ENCODE results near the gene GPA33.

The GPA33 gene

GRCh38 chr1:167094690-167095089 is 4.5 kb upstream of the GPA33 start:
- in situ Hi-C loops (cut with MboI; ENCODE audit: low sequenced_read_pairs, unreplicated experiment): no loop called here

GRCh38 chr1:167093846-167094516 is 3.8 kb upstream of the GPA33 start, which contains the start of gene STYXL2:
STYXL2 (plus strand) TSS chr1:167094075; CDS start chr1:167094850, 775 bp downstream.
- in situ Hi-C loops (cut with MboI; ENCODE audit: low sequenced_read_pairs, unreplicated experiment): no loop called here
- DNase-seq (ENCODE audit: low spot score): no peak
- TF ChIP-seq CTCF (IDR thresholded peaks at IDR 0.05; ENCODE audit: borderline replicate concordance, control extremely low read depth, extremely low read depth, insufficient read depth, missing control alignments): no peak

More at GRCh38 chr1:167094690-167095089, 4.5 kb upstream of the GPA33 start:
- no peak for DNase-seq (ENCODE audit: low spot score)
- TF ChIP-seq CTCF (IDR thresholded peaks at IDR 0.05; ENCODE audit: borderline replicate concordance, control extremely low read depth, extremely low read depth, insufficient read depth, missing control alignments): no peak

- in situ Hi-C loops (cut with MboI; ENCODE audit: low sequenced_read_pairs, unreplicated experiment): no loop called here
- no peak for DNase-seq (ENCODE audit: low spot score)
- no peak for TF ChIP-seq CTCF (IDR thresholded peaks at IDR 0.05; ENCODE audit: borderline replicate concordance, control extremely low read depth, extremely low read depth, insufficient read depth, missing control alignments)
Observed at GRCh38 chr1:167092653-167093052, 2.5 kb upstream of the GPA33 start.

GRCh38 chr1:167089939-167090313 is 251 bp downstream of the GPA33 start:
- DNase-seq (ENCODE audit: low spot score): no peak
- TF ChIP-seq CTCF (IDR thresholded peaks at IDR 0.05; ENCODE audit: borderline replicate concordance, control extremely low read depth, extremely low read depth, insufficient read depth, missing control alignments): no peak
- in situ Hi-C loops (cut with MboI; ENCODE audit: low sequenced_read_pairs, unreplicated experiment): no loop called here

- TF ChIP-seq CTCF (IDR thresholded peaks at IDR 0.05; ENCODE audit: borderline replicate concordance, control extremely low read depth, extremely low read depth, insufficient read depth, missing control alignments): no peak
- no peak for DNase-seq (ENCODE audit: low spot score)
- in situ Hi-C loops (cut with MboI; ENCODE audit: low sequenced_read_pairs, unreplicated experiment): no loop called here
Observed at GRCh38 chr1:167088746-167089417, 1.3 kb downstream of the GPA33 start.

- TF ChIP-seq CTCF (IDR thresholded peaks at IDR 0.05; ENCODE audit: borderline replicate concordance, control extremely low read depth, extremely low read depth, insufficient read depth, missing control alignments): no peak
- no peak for DNase-seq (ENCODE audit: low spot score)
- in situ Hi-C loops (cut with MboI; ENCODE audit: low sequenced_read_pairs, unreplicated experiment): no loop called here
Observed at GRCh38 chr1:167086768-167087167, 3.4 kb downstream of the GPA33 start.

Data from GM13976 (cell line).